Caco-2 (cell line): ENCODE measurements around the gene ZMYM4. TPM values are rescaled to one million over a fixed set of nuclear protein-coding genes. Genes with fewer than 3 reads are reported as not detected.

Experiments
- BruUV-seq: library from RNA; stranded (reverse); fragments of 400-500 nt; replicated peaks from 2 replicates; lab custom pipeline; 2021; lab: Mats Ljungman, UMichigan
- CTCF ChIA-PET: fragments of 300-600 bp; sonication (Branson Sonifier 250); formaldehyde crosslinking; loops from one replicate; lab custom pipeline; 2022; ENCODE audit warnings: antibody characterized with exemption; lab: Charles Lee
- POLR2A ChIA-PET: fragments of 300-600 bp; sonication (Branson Sonifier 250); formaldehyde crosslinking; loops from one replicate; lab custom pipeline; 2022; ENCODE audit warnings: antibody characterized with exemption; lab: Charles Lee
- DNase-seq, 2 experiments: peaks; one replicate each; pipeline versions ENCODE4 v3.0.0 to v3.0.0-alpha.2; 2020 to 2022
- H3K27me3 ChIP-seq: replicated peaks from 2 replicates; pipeline ENCODE4 v1.6.0; 2011; ENCODE audit warnings: low read length; ENCODE audit not compliant: control insufficient read depth, insufficient read depth
- H3K36me3 ChIP-seq: 2 replicates; pipeline ENCODE4 v1.5.1; 2011; ENCODE audit warnings: low read length; ENCODE audit not compliant: control insufficient read depth, insufficient read depth
- H3K4me1 ChIP-seq: fragments of 250-450 bp; sonication (Bioruptor Pico); 2 replicates; pipeline ENCODE4 v1.5.1; 2020; ENCODE audit warnings: mild to moderate bottlenecking
- H3K4me3 ChIP-seq: 2 replicates; pipeline ENCODE4 v1.5.1; 2011; ENCODE audit warnings: low read depth, mild to moderate bottlenecking, control low read depth, low read length
- H3K9me3 ChIP-seq: fragments of 250-450 bp; sonication (Bioruptor Pico); 2 replicates; pipeline ENCODE4 v1.5.1; 2020; ENCODE audit warnings: mild to moderate bottlenecking, moderate library complexity
- H3K27ac Mint-ChIP-seq: one replicate; pipeline ENCODE4 v1.8.0; 2022; ENCODE audit warnings: mixed read lengths; ENCODE audit not compliant: unreplicated experiment
- H3K27me3 Mint-ChIP-seq: one replicate; pipeline ENCODE4 v1.8.0; 2022; ENCODE audit warnings: mixed read lengths; ENCODE audit not compliant: insufficient read depth, unreplicated experiment
- H3K36me3 Mint-ChIP-seq: one replicate; pipeline ENCODE4 v1.8.0; 2022; ENCODE audit warnings: mild to moderate bottlenecking, mixed read lengths; ENCODE audit not compliant: insufficient read depth, unreplicated experiment
- H3K4me1 Mint-ChIP-seq: one replicate; pipeline ENCODE4 v1.8.0; 2022; ENCODE audit warnings: low read depth, mixed read lengths; ENCODE audit not compliant: unreplicated experiment
- H3K4me3 Mint-ChIP-seq: one replicate; pipeline ENCODE4 v1.8.0; 2022; ENCODE audit warnings: mild to moderate bottlenecking, moderate library complexity, mixed read lengths; ENCODE audit not compliant: unreplicated experiment
- H3K9me3 Mint-ChIP-seq: one replicate; pipeline ENCODE4 v1.8.0; 2022; ENCODE audit warnings: mixed read lengths; ENCODE audit not compliant: unreplicated experiment
- intact Hi-C: fragments of 100-400 bp; cut with micrococcal nuclease; formaldehyde crosslinking; loops from one replicate; pipeline ENCODE4 v1.10.0; 2022; ENCODE audit not compliant: unreplicated experiment
- total RNA-seq: library from RNA; stranded (reverse); gene quantifications from 2 replicates; pipeline ENCODE4 v1.2.3, GENCODE V29; 2022
- TF ChIP-seq, protein P1 (sequence below), 2 experiments: fragments of 200-600 bp in 1 of 2; IDR thresholded peaks; 1 replicate in 1 of 2; 2 replicates in 1 of 2; pipeline versions ENCODE4 v1.5.1 to v1.8.0; 2011 to 2022; ENCODE audit warnings: antibody characterized with exemption in 1 of 2, control low read depth in 1 of 2, inconsistent platforms in 1 of 2, low read depth in 1 of 2, low read length in 1 of 2, mild to moderate bottlenecking in 1 of 2, moderate library complexity in 1 of 2; ENCODE audit not compliant: insufficient read depth in 1 of 2, severe bottlenecking in 1 of 2, unreplicated experiment in 1 of 2

ZMYM4 gene
- total RNA-seq, 1 experiment from 2014 or later: 26.5 TPM

DNA sequence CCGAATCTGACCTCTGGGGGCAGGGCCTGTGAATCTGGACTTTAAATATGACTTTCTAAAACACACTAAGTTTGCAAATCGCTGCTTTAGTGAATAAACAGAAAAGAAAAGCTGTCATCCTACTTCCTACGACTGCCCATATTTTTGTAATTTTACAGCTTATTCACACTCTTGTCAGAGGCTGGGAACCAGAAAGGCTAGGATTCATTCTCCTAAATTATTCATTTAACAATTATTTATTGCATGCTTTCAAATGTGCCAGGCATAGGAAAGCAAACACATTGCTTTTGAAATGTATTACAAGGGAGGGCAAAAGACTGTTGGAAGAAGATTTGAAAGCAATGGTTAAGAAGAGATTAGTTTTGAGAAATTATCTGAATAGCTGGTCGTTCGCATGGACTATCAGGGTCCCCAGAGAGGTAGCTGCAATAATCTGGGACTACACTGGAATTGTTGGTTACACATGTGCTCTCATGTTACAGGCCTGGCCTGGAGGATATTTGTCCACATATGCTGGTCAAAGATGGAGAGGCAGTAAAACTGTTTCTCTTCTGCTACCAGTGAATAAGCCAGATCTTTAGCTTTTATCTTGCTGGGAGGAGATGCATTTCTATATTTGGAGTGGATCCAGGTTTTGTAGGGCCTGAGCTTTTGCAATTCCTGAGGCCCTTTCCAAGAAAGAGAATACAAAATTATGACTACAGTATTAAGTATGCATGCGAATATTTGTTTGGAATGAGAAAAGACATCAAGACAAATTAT, 46.0 kb upstream of the ZMYM4 start:
- Mint-ChIP-seq H3K27me3 (peaks cover 3% of the 10 kb centered on the region), H3K9me3 (no peaks in the 10 kb centered on the region), H3K27ac (no peak overlapping the region), H3K4me3 (no peak overlapping the region), H3K36me3 (peaks cover 4% of the 10 kb centered on the region), H3K4me1 (no peaks in the 10 kb centered on the region)
- CTCF ChIA-PET: interaction anchor here (0.6 kb wide), 1 partner anchor 356 kb away, joined by 5 read pairs; no protein-coding TSS in a partner anchor
- Histone ChIP-seq H3K9me3 (no peaks in the 10 kb centered on the region), H3K4me3 (no peak overlapping the region), H3K27me3 (no peaks in the 10 kb centered on the region), H3K4me1 (no peaks in the 10 kb centered on the region), H3K36me3 (no peaks in the 10 kb centered on the region)
- intact Hi-C loops: no loop called here
- TF ChIP-seq, protein P1, sequence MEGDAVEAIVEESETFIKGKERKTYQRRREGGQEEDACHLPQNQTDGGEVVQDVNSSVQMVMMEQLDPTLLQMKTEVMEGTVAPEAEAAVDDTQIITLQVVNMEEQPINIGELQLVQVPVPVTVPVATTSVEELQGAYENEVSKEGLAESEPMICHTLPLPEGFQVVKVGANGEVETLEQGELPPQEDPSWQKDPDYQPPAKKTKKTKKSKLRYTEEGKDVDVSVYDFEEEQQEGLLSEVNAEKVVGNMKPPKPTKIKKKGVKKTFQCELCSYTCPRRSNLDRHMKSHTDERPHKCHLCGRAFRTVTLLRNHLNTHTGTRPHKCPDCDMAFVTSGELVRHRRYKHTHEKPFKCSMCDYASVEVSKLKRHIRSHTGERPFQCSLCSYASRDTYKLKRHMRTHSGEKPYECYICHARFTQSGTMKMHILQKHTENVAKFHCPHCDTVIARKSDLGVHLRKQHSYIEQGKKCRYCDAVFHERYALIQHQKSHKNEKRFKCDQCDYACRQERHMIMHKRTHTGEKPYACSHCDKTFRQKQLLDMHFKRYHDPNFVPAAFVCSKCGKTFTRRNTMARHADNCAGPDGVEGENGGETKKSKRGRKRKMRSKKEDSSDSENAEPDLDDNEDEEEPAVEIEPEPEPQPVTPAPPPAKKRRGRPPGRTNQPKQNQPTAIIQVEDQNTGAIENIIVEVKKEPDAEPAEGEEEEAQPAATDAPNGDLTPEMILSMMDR (IDR thresholded peaks at IDR 0.05; ENCODE audit: insufficient read depth in 1 of 2, low read depth in 1 of 2, low read length in 1 of 2, severe bottlenecking in 1 of 2, unreplicated experiment in 1 of 2): no peak
- DNase-seq: no peak
- POLR2A ChIA-PET: no interaction called here
- BruUV-seq: no TSS peak

DNA sequence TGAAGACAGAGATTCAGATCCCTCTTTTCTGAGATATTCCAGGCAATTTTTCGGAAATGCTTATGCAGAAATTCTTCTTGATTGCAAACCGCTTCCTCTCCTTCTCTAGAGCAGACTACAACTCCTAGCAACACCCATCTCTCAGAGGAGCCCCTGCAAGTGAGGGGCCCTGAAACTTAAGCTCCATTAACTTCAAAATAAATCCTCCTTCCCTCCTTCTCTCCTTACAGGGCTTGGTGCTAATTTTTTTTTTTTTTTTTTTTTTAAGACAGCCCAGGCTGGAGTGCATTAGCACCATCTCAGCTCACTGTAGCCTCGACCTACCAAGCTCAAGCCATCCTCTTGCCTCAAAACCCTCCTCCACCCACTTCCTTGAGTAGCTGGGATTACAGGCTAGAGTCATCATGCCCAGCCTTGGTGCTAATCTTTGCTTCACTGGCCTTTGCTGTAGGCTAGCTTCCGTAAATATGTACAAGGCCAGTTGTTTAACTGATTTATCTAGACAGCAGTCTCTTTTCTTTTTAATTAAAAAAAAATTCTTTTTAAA, 45.4 kb upstream of the ZMYM4 start:
- Histone ChIP-seq H3K4me1 (no peaks in the 10 kb centered on the region), H3K9me3 (no peaks in the 10 kb centered on the region), H3K36me3 (no peaks in the 10 kb centered on the region), H3K27me3 (no peaks in the 10 kb centered on the region), H3K4me3 (no peak overlapping the region)
- BruUV-seq: no TSS peak
- intact Hi-C loops: no loop called here
- Mint-ChIP-seq H3K4me3 (no peak overlapping the region), H3K4me1 (no peaks in the 10 kb centered on the region), H3K36me3 (peaks cover 4% of the 10 kb centered on the region), H3K27me3 (peaks cover 3% of the 10 kb centered on the region), H3K27ac (no peak overlapping the region), H3K9me3 (no peaks in the 10 kb centered on the region)
- DNase-seq: no peak
- ChIA-PET POLR2A (no interaction called here), CTCF (interaction anchor here (0.6 kb wide), 1 partner anchor 355 kb away, joined by 5 read pairs; no protein-coding TSS in a partner anchor)
- TF ChIP-seq, protein P1 (IDR thresholded peaks at IDR 0.05; ENCODE audit: insufficient read depth in 1 of 2, low read depth in 1 of 2, low read length in 1 of 2, severe bottlenecking in 1 of 2, unreplicated experiment in 1 of 2): no peak

DNA sequence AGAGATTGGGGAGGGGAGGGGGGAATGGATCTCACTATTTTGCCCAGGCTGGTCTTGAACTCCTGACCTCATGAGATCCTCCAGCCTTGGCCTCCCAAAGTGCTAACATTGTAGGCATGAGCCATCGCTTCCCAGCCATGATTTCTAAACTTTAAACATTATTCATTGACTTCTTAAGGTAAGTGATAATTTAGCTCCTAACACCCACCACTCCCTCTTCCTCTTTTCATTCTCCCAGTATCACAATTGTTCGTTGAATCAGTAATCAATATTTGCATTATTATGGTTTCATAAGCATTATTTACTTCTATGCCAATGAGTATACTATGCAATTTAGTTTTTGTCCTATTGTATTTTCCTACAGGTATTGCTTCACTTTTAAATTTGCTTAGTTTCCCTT, 42.0 kb upstream of the ZMYM4 start:
- DNase-seq: no peak

More for the DNA sequence above, 42.0 kb upstream of the ZMYM4 start:
- BruUV-seq: no TSS peak
- ChIA-PET POLR2A (no interaction called here), CTCF (no interaction called here)
- Mint-ChIP-seq H3K4me3 (no peak overlapping the region), H3K27ac (no peak overlapping the region), H3K9me3 (no peaks in the 10 kb centered on the region), H3K27me3 (peaks cover 3% of the 10 kb centered on the region), H3K36me3 (no peaks in the 10 kb centered on the region), H3K4me1 (no peaks in the 10 kb centered on the region)
- Histone ChIP-seq H3K4me1 (no peaks in the 10 kb centered on the region), H3K36me3 (no peaks in the 10 kb centered on the region), H3K27me3 (no peaks in the 10 kb centered on the region), H3K4me3 (no peak overlapping the region), H3K9me3 (no peaks in the 10 kb centered on the region)
- TF ChIP-seq, protein P1 (IDR thresholded peaks at IDR 0.05; ENCODE audit: insufficient read depth in 1 of 2, low read depth in 1 of 2, low read length in 1 of 2, severe bottlenecking in 1 of 2, unreplicated experiment in 1 of 2): no peak
- intact Hi-C loops: no loop called here
